Measurements from ENCODE around the gene AP1S1. TPM values are rescaled to one million over a fixed set of nuclear protein-coding genes. Genes with fewer than 3 reads are reported as not detected.
A peak's percentile ranks its signal among the peaks of the same experiment; 100 is the strongest.
"Not testable (repeated sequence)": the region's sequence is repeated elsewhere in the genome, so short reads cannot be mapped to it uniquely, and the experiment has no call there.

Gene AP1S1
- 10 to 100 TPM; 28.2 to 44.4 (median 35.5) TPM for total RNA-seq

GRCh38 chr7:101153969-101154692 is at the start of gene AP1S1:
TSS of gene AP1S1 (plus strand) at chr7:101154476. CDS start at chr7:101154515, 39 bp downstream.
- DNase-seq (ENCODE audit: extremely low spot score): peak; percentile 96
- no peaks in the 10 kb centered on the region for H3K9me3 ChIP-seq
- peaks cover 8 to 25% (median 16%) of the 10 kb centered on the region in 4 donors for H3K4me1 ChIP-seq
- H3K36me3 ChIP-seq: peaks cover 10 to 25% (median 21%) of the 10 kb centered on the region in 4 donors
- intact Hi-C loops (cut with DNase I): no loop called here
- H3K27ac ChIP-seq (replicated peaks in 1 of 4): peak within 1 kb of the TSS in 2 of 4 donors; percentile 33 to 53
- peaks cover 0 to 20% (median 1%) of the 10 kb centered on the region in 4 donors for H3K27me3 ChIP-seq
- WGBS: 7% methylated on average over 23 of the region's 51 CpGs
- H3K4me3 ChIP-seq: peak within 1 kb of the TSS; percentile 66 to 91 (median 78)
- TF ChIP-seq POLR2A (IDR thresholded peaks at IDR 0.05; ENCODE audit: low read depth) (no peak), POLR2AphosphoS5 (IDR thresholded peaks at IDR 0.05) (peak; percentile 71 to 84)

- no peaks in the 10 kb centered on the region for H3K9me3 ChIP-seq
- intact Hi-C loops (cut with DNase I): no loop called here
- H3K4me1 ChIP-seq: peaks cover 23 to 40% (median 29%) of the 10 kb centered on the region in 4 donors
- 59% methylated on average over 3 of the region's 3 CpGs for WGBS
- TF ChIP-seq POLR2A (IDR thresholded peaks at IDR 0.05; ENCODE audit: low read depth) (no peak), EP300 (IDR thresholded peaks at IDR 0.05) (no peak), POLR2AphosphoS5 (IDR thresholded peaks at IDR 0.05) (no peak), CTCF (IDR thresholded peaks at IDR 0.05) (no peak)
- H3K27ac ChIP-seq (replicated peaks in 1 of 4): no peak overlapping the region
- H3K4me3 ChIP-seq: no peak overlapping the region
- no peaks in the 10 kb centered on the region for H3K36me3 ChIP-seq
- DNase-seq (ENCODE audit: extremely low spot score): no peak
- no peaks in the 10 kb centered on the region for H3K27me3 ChIP-seq
Measured at GRCh38 chr7:101104799-101105198, 49.5 kb upstream of the AP1S1 start.

- peaks cover 19 to 35% (median 25%) of the 10 kb centered on the region in 4 donors for H3K4me1 ChIP-seq
- H3K36me3 ChIP-seq; H3K27me3 ChIP-seq; intact Hi-C loops (cut with DNase I); H3K27ac ChIP-seq (replicated peaks in 1 of 4); H3K9me3 ChIP-seq; H3K4me3 ChIP-seq; DNase-seq (ENCODE audit: extremely low spot score): not testable (repeated sequence)
- WGBS: 75% methylated on average over 5 of the region's 5 CpGs
Measured at GRCh38 chr7:101105248-101105647, 49.0 kb upstream of the AP1S1 start.

DNA sequence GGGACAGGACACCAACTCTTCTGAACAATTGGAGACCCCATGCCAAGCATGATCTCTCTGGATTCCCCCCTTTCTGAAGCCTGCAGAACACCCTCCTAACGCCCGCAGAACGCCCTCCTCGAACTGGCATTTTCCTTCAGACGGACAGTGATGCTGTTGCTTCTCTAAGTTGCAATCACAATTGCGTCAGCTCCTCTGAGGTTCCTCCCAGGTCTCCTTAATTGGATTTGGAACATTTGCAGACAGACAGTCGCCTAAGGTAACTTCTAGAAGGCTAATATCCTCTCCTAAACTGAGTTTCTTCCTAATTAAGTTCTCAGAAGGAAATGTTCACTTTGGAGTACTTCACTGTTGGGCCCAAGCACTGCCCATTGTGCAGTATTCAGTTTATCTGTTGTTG is 47.9 kb upstream of the AP1S1 start:
- TF ChIP-seq CTCF (IDR thresholded peaks at IDR 0.05): no peak
- no peak for TF ChIP-seq POLR2A (IDR thresholded peaks at IDR 0.05; ENCODE audit: low read depth)
- no peak for TF ChIP-seq EP300 (IDR thresholded peaks at IDR 0.05)
- TF ChIP-seq POLR2AphosphoS5 (IDR thresholded peaks at IDR 0.05): no peak
- no peak for DNase-seq (ENCODE audit: extremely low spot score)
- H3K27ac ChIP-seq (replicated peaks in 1 of 4): no peak overlapping the region
- H3K4me1 ChIP-seq: peaks cover 15 to 34% (median 20%) of the 10 kb centered on the region in 4 donors
- no peaks in the 10 kb centered on the region for H3K27me3 ChIP-seq
- H3K9me3 ChIP-seq: no peaks in the 10 kb centered on the region
- intact Hi-C loops (cut with DNase I): no loop called here
- 81% methylated on average over 7 of the region's 7 CpGs for WGBS
- H3K4me3 ChIP-seq: no peak overlapping the region
- no peaks in the 10 kb centered on the region for H3K36me3 ChIP-seq

DNA sequence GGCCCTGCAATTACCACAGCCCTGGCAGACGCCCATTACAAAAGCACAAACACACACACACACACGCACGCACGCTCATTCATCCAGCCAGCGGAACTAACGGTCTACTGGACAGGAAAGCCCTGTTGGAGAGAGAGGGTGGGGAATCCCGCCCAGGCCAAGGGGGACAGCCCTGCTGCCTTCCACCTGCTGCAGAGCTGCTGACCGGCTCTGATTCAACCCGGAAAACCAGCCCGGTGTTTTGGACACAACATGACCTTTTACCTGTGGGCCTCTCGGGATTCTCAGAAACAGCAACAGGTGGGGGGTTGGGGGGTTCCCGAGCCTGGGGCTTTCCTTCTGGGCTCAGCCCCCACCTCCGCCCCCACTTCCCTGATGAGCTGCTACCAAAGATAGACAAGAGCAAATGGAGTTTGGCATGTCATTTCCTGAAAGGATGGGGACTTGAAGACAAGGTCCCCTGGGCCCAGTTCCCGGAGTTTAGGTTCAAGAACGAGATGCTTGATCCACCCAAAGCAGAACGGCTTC is 45.9 kb upstream of the AP1S1 start:
- peak overlapping the region in 3 of 4 donors; percentile 6 to 27 (median 22) for H3K27ac ChIP-seq (replicated peaks in 1 of 4)
- 45% methylated on average over 16 of the region's 16 CpGs for WGBS

More for the DNA sequence above, 45.9 kb upstream of the AP1S1 start:
- intact Hi-C loops (cut with DNase I): no loop called here
- no peak for DNase-seq (ENCODE audit: extremely low spot score)
- no peaks in the 10 kb centered on the region for H3K27me3 ChIP-seq
- no peaks in the 10 kb centered on the region for H3K36me3 ChIP-seq
- TF ChIP-seq CTCF (IDR thresholded peaks at IDR 0.05) (no peak), POLR2A (IDR thresholded peaks at IDR 0.05; ENCODE audit: low read depth) (no peak), EP300 (IDR thresholded peaks at IDR 0.05) (no peak), POLR2AphosphoS5 (IDR thresholded peaks at IDR 0.05) (peak in 1 of 2 donors; percentile 42)
- H3K4me3 ChIP-seq: no peak overlapping the region
- peaks cover 18 to 43% (median 32%) of the 10 kb centered on the region in 4 donors for H3K4me1 ChIP-seq
- H3K9me3 ChIP-seq: no peaks in the 10 kb centered on the region

Measured in esophagus muscularis mucosa (tissue), 4 donors.